Tibial artery (tissue), 4 donors: ENCODE measurements around the gene IL3.

Experiments used
- DNase-seq, 2 donors: peaks; one replicate each; pipeline ENCODE4 v3.0.0-alpha.2; 2019
- H3K27ac ChIP-seq, 2 donors: fragments of 200-600 bp; sonication (generic) in 1 of 2; 1 replicate in 1 of 2; 2 replicates in 1 of 2; pipeline ENCODE4 v1.5.1; 2018 to 2019; ENCODE audit warnings: mild to moderate bottlenecking in 1 of 2
- H3K27me3 ChIP-seq, 2 donors: fragments of 200-600 bp; sonication (generic) in 1 of 2; one replicate each; pipeline versions ENCODE4 v1.5.1 to v1.6.0; 2016 to 2019
- H3K36me3 ChIP-seq, 3 donors: fragments of 200-600 bp; sonication (generic) in 2 of 3; one replicate each; pipeline ENCODE4 v1.5.1; 2016 to 2019; ENCODE audit warnings: mild to moderate bottlenecking in 2 of 3
- H3K4me1 ChIP-seq, 4 donors: fragments of 200-600 bp; sonication (generic) in 2 of 4; 1 replicate in 3 of 4; 2 replicates in 1 of 4; pipeline ENCODE4 v1.5.1; 2016 to 2019
- H3K4me3 ChIP-seq, 2 donors: fragments of 200-600 bp; sonication (generic) in 1 of 2; 1 replicate in 1 of 2; 2 replicates in 1 of 2; pipeline ENCODE4 v1.5.1; 2018 to 2019; ENCODE audit warnings: mild to moderate bottlenecking in 2 of 2
- H3K9me3 ChIP-seq, 3 donors: fragments of 200-600 bp; sonication (generic) in 1 of 3; one replicate each; pipeline ENCODE4 v1.5.1; 2016 to 2019
- CTCF ChIP-seq, 2 experiments: fragments of 200-600 bp in 1 of 2; fragments of 450-650 bp in 1 of 2; IDR thresholded peaks; one replicate each; pipeline ENCODE4 v1.5.1; 2017 to 2019; ENCODE audit warnings: antibody characterized with exemption in 2 of 2, mild to moderate bottlenecking in 1 of 2, moderate library complexity in 1 of 2
- intact Hi-C: fragments of 100-400 bp; cut with DNase I; formaldehyde crosslinking; loops from one replicate; pipeline ENCODE4 v1.15.0; 2023; ENCODE audit warnings: low total_unique reads

Gene IL3

GRCh38 chr5:132099905-132100304 lies 39.5 kb downstream of the IL3 start:
- no peak for TF ChIP-seq CTCF (IDR thresholded peaks at IDR 0.05)
- Histone ChIP-seq H3K27ac (no peak overlapping the region), H3K4me3 (no peak overlapping the region), H3K36me3 (no peaks in the 10 kb centered on the region), H3K4me1 (peaks cover 0 to 23% (median 19%) of the 10 kb centered on the region in 4 donors), H3K9me3 (no peaks in the 10 kb centered on the region), H3K27me3 (no peaks in the 10 kb centered on the region)
- DNase-seq = no peak
- intact Hi-C loops = no loop called here

GRCh38 chr5:132100672-132101261 lies 40.3 kb downstream of the IL3 start:
- Histone ChIP-seq H3K4me3 (no peak overlapping the region), H3K4me1 (peaks cover 0 to 31% (median 19%) of the 10 kb centered on the region in 4 donors), H3K27ac (no peak overlapping the region), H3K27me3 (no peaks in the 10 kb centered on the region), H3K36me3 (no peaks in the 10 kb centered on the region), H3K9me3 (no peaks in the 10 kb centered on the region)
- DNase-seq = no peak
- intact Hi-C loops = no loop called here
- no peak for TF ChIP-seq CTCF (IDR thresholded peaks at IDR 0.05)

GRCh38 chr5:132101385-132101880 lies 41.0 kb downstream of the IL3 start:
- Histone ChIP-seq H3K27ac (no peak overlapping the region), H3K4me3 (no peak overlapping the region), H3K36me3 (no peaks in the 10 kb centered on the region), H3K9me3 (no peaks in the 10 kb centered on the region), H3K27me3 (no peaks in the 10 kb centered on the region), H3K4me1 (peaks cover 0 to 34% (median 19%) of the 10 kb centered on the region in 4 donors)
- no peak for TF ChIP-seq CTCF (IDR thresholded peaks at IDR 0.05)
- intact Hi-C loops = no loop called here
- DNase-seq = no peak

GRCh38 chr5:132102101-132102701 lies 41.7 kb downstream of the IL3 start:
- Histone ChIP-seq H3K4me1 (peaks cover 0 to 34% (median 19%) of the 10 kb centered on the region in 4 donors), H3K27me3 (no peaks in the 10 kb centered on the region), H3K9me3 (no peaks in the 10 kb centered on the region), H3K27ac (no peak overlapping the region), H3K4me3 (no peak overlapping the region), H3K36me3 (no peaks in the 10 kb centered on the region)
- no peak for DNase-seq
- intact Hi-C loops = no loop called here
- TF ChIP-seq CTCF (IDR thresholded peaks at IDR 0.05) = no peak

GRCh38 chr5:132102944-132103331 lies 42.5 kb downstream of the IL3 start:
- Histone ChIP-seq H3K9me3 (no peaks in the 10 kb centered on the region), H3K36me3 (no peaks in the 10 kb centered on the region), H3K4me1 (peaks cover 0 to 34% (median 19%) of the 10 kb centered on the region in 4 donors), H3K27me3 (no peaks in the 10 kb centered on the region), H3K27ac (peak overlapping the region; percentile 56 to 71), H3K4me3 (no peak overlapping the region)
- no peak for TF ChIP-seq CTCF (IDR thresholded peaks at IDR 0.05)
- no peak for DNase-seq
- intact Hi-C loops = no loop called here
